Measurements from ENCODE around the gene AHRR. TPM values are rescaled to one million over a fixed set of nuclear protein-coding genes. Genes with fewer than 3 reads are reported as not detected.

The AHRR gene
- total and polyA plus RNA-seq, 7 donors: under 0.01 to 1.8 (median 1.0) TPM; not detected in 1

GRCh38 chr5:370311-370958 is 48.9 kb downstream of the AHRR start:
- H3K27ac ChIP-seq: no peak overlapping the region
- 89 to 90% methylated on average over 14 of the region's 14 CpGs for WGBS, 2 donors
- no peaks in the 10 kb centered on the region for H3K36me3 ChIP-seq
- peaks cover 0 to 17% (median 15%) of the 10 kb centered on the region in 3 donors for H3K27me3 ChIP-seq
- TF ChIP-seq POLR2A (IDR thresholded peaks at IDR 0.05): no peak
- no peak for TF ChIP-seq CTCF (IDR thresholded peaks at IDR 0.05)
- TF ChIP-seq POLR2AphosphoS5 (IDR thresholded peaks at IDR 0.05): no peak
- TF ChIP-seq EP300 (IDR thresholded peaks at IDR 0.05): no peak
- H3K9me3 ChIP-seq: peaks cover 0 to 3% (median 0%) of the 10 kb centered on the region in 4 donors
- intact Hi-C loops (cut with DNase I): no loop called here
- H3K4me1 ChIP-seq: peaks cover 0 to 14% (median 13%) of the 10 kb centered on the region in 4 donors
- no peak for DNase-seq
- H3K4me3 ChIP-seq: no peak overlapping the region

GRCh38 chr5:370959-371810 is 49.7 kb downstream of the AHRR start:
- Histone ChIP-seq H3K27me3 (peaks cover 0 to 18% (median 15%) of the 10 kb centered on the region in 3 donors), H3K9me3 (peaks cover 0 to under 1% (median 0%) of the 10 kb centered on the region in 4 donors), H3K27ac (no peak overlapping the region), H3K4me3 (no peak overlapping the region), H3K36me3 (no peaks in the 10 kb centered on the region), H3K4me1 (peaks cover 0 to 14% (median 13%) of the 10 kb centered on the region in 4 donors)
- intact Hi-C loops (cut with DNase I): no loop called here
- no peak for TF ChIP-seq CTCF (IDR thresholded peaks at IDR 0.05)
- no peak for TF ChIP-seq POLR2AphosphoS5 (IDR thresholded peaks at IDR 0.05)
- TF ChIP-seq POLR2A (IDR thresholded peaks at IDR 0.05): no peak
- TF ChIP-seq EP300 (IDR thresholded peaks at IDR 0.05): no peak
- no peak for DNase-seq
- WGBS, 2 donors: 90% methylated on average over 19 of the region's 19 CpGs

GRCh38 chr5:371811-372555 is 50.5 kb downstream of the AHRR start:
- H3K4me1 ChIP-seq: peaks cover 0 to 14% (median 13%) of the 10 kb centered on the region in 4 donors
- 63 to 78% methylated on average over 12 of the region's 12 CpGs for WGBS, 2 donors
- peaks cover 0 to 18% (median 15%) of the 10 kb centered on the region in 3 donors for H3K27me3 ChIP-seq
- TF ChIP-seq EP300 (IDR thresholded peaks at IDR 0.05): no peak
- no peak for TF ChIP-seq POLR2AphosphoS5 (IDR thresholded peaks at IDR 0.05)
- no peak for TF ChIP-seq POLR2A (IDR thresholded peaks at IDR 0.05)
- no peak for TF ChIP-seq CTCF (IDR thresholded peaks at IDR 0.05)
- H3K9me3 ChIP-seq: no peaks in the 10 kb centered on the region
- H3K4me3 ChIP-seq: no peak overlapping the region
- intact Hi-C loops (cut with DNase I): no loop called here
- no peak for DNase-seq
- no peak overlapping the region for H3K27ac ChIP-seq
- no peaks in the 10 kb centered on the region for H3K36me3 ChIP-seq

- Histone ChIP-seq H3K4me3 (no peak overlapping the region), H3K4me1 (peaks cover 0 to 14% (median 13%) of the 10 kb centered on the region in 4 donors), H3K9me3 (no peaks in the 10 kb centered on the region), H3K27me3 (peaks cover 0 to 18% (median 15%) of the 10 kb centered on the region in 3 donors), H3K36me3 (no peaks in the 10 kb centered on the region), H3K27ac (no peak overlapping the region)
- WGBS, 2 donors: 87 to 92% methylated on average over 13 of the region's 13 CpGs
- no peak for TF ChIP-seq EP300 (IDR thresholded peaks at IDR 0.05)
- no peak for TF ChIP-seq POLR2A (IDR thresholded peaks at IDR 0.05)
- intact Hi-C loops (cut with DNase I): no loop called here
- no peak for DNase-seq
Observed at GRCh38 chr5:372556-372995, 51.1 kb downstream of the AHRR start.

Data from sigmoid colon (tissue), 7 donors.